ENCODE measurements around the gene RAET1E.
"Not testable (repeated sequence)": the region's sequence is repeated elsewhere in the genome, so short reads cannot be mapped to it uniquely, and the experiment has no call there.

RAET1E gene

DNA sequence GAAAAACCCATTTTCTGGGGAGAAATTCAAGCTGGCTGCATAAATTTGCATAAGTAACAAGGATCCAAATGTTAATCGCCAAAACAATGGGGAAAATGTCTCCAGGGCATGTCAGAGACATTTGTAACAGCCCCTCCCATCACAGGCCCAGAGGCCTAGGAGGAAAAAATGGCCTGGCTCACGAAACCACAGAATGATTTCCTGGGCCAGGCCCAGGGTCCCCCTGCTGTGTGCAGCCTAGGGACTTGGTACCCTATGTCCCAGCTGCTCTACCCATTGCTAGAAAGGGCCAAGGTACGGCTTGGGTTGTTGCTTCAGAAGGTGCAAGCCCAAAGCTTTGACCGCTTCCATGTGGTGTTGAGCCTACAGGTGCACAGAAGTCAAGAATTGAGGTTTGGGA is 10.6 kb upstream of the RAET1E start:
- not testable (repeated sequence) for DNase-seq

DNA sequence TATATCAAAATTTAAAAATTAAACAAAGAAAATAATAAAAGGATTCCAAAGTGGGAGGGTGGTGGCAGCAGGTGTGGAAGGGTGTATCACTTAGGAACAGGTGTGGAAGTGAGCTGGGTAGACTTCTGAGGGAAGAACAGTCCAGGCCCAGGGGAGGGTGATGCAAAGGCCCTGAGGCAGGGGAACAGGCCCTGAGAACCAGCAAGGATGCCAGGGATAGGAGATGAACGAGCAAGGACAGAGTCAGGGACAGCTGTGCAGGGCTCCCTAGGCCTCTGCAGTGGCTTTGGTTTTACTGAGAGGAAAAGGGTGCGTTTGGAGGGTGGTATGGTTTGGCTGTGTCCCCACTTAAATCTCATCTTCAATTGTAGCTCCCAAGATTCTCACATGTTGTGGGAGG is 9.4 kb upstream of the RAET1E start:
- DNase-seq, result no peak

DNA sequence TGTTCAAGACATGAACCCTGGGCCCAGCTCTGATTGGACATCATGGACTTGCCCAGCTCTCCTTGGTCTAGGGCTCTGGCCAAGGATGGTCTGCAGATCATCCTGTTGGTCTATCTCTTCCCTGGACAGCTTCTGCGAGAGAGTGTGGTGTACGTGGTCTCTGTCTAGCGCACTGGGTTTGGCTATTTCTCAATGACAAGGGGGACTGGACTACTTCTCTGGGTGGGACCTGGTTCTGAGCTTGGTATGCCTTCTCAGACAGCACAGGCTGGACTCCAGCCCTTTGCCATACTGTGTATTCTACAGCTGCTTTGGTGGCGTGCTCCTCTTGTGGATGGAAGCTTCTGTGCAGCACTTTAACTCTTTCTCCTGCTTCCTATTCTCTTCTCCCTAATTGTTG is 8.5 kb upstream of the RAET1E start:
- no peak for DNase-seq

DNA sequence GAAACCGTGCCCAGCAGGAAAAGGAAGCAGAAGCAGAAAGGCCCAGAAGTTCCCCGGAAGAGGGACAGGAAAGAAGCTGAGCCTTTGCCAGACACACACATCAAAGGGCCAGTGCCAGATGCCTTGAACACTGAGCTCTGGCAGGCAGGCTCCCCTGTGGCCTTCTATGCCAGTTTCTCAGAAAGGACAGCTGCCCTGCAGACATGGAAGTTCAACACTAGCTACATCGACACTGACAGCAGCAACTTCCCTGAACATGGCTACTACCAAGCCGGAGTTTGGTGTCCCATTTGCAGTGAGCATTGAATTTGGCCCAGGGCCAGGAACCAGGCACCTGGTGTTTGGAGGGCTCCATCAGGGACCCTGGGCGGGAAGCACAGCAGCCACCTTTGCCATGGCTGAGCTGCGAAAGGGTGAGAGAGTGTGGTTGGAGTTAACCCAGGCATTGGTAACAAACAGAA is 8.0 kb upstream of the RAET1E start:
- DNase-seq, result no peak

DNA sequence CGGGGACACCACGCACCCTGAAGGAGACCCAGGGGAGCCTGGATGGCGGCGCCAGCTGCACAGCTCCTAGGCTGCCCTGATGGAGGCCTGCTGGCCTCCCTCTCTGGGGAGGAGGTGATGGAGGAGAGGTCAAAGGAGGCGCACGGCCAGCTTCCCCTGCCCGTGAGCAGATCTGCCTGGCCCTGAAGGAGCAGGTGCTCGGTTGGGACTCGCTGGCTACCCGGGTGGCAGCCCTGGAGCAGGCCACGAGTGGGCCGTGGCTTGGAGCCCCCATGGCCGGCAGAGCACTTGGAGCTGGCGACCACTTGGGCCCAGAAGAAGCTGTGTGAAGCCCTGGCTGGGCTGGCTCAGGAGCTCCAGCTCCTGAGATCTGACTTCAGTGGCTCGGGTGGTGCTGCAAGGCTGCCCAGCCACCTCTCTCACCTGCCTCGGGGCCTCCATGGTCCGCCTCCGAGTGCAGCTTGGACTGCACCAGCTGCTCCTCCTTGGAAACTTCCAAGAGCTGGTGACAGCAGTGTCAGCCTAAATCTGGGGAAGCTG is 7.5 kb upstream of the RAET1E start:
- DNase-seq, result no peak

DNA sequence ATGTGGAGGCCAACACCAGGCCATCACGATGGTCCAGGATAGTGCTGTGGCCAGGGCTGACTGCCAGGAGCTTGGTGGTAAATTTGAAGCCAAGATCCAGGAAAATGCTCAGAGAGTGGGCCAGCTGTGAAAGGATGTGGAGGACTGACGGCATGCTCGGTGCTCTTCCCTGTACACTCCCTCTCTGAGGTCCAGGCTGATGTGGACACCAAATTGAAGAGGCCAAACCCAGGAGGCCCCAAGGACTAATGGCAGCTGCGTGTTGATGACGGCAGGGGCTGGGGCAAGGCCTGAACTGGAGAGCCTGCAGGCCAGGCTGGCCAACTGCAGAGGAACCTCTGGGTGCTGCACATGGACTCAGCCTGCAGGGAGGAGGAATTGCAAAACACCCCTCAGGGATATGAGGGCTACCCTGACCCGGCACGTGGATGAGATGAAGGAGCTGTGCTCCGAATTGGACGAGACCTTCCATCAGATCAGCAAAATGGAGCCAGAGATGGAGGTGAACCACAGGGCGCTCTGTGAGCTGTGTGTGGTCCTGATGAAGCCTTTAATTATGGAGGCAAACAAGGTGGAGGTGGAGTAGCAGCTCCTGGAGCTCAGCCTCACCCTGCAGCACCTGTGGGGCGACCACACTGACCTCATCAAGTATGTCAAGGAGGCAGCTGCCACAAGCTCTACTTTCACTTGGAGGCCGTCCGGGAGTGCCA is 6.9 kb upstream of the RAET1E start:
- no peak for DNase-seq

DNA sequence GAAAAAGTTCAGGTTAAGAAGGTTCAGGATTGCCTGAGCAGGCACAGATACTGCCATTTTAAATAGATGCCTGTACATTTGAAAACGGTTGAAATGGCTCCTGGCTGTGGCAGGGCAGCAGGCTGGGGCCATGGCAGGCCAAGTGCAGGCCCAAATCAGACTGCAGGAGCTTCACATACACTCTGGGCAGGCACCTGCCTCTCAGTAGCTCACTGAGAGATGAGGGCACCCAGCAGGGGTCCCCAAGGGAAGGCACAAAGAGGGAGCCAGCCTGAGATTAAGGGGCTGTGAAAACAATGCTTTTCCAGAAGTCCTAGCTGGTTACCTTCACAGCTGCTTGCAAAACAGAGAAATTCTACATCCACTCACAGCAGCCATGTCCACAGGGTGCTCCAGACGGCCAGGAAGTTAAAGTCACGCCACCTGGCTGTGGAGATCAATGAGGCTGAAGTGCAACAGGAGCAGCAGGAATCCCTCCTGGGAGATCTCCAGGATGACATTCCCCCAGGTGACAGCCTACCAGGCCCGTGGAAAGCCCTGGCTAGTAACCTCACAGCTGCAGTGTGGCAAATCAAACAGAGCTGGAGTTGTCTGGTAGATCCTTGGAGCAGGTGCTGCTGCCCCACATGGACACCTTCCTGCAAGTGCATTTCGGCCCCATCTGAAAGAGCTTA is 6.2 kb upstream of the RAET1E start:
- no peak for DNase-seq

DNA sequence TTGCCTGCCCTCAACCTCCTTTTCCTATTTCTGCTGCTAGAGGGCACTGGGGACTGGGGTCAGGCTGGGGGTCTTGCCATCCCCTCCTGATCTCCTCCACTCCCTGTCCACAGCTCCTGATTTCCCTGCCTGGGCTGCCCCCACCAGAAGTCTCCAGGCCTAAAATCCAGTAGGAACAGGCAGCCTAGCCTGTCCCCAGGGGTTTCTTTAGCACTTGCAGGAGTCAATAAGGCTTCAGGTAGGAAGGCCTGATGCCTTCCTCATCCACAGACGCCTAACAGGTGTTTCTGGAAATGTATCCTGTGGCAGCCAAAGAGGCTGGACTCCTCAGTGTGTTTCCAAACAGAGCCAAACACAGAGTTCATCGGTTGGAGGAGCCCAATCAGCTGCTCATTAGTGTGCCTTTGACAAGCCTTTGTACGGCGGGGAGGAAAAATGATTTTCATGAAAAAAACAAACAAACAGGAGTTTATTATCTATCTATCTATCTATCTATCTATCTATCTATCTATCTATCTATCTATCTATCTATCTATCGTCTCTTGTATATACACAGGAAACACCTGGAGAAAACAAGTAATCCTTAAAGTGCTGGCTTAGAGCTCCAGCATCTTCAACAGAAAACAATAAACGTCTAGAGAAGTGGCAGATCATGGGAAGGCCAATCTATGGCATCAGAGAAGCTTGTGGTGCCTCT is 3.7 kb upstream of the RAET1E start:
- DNase-seq, result no peak

DNA sequence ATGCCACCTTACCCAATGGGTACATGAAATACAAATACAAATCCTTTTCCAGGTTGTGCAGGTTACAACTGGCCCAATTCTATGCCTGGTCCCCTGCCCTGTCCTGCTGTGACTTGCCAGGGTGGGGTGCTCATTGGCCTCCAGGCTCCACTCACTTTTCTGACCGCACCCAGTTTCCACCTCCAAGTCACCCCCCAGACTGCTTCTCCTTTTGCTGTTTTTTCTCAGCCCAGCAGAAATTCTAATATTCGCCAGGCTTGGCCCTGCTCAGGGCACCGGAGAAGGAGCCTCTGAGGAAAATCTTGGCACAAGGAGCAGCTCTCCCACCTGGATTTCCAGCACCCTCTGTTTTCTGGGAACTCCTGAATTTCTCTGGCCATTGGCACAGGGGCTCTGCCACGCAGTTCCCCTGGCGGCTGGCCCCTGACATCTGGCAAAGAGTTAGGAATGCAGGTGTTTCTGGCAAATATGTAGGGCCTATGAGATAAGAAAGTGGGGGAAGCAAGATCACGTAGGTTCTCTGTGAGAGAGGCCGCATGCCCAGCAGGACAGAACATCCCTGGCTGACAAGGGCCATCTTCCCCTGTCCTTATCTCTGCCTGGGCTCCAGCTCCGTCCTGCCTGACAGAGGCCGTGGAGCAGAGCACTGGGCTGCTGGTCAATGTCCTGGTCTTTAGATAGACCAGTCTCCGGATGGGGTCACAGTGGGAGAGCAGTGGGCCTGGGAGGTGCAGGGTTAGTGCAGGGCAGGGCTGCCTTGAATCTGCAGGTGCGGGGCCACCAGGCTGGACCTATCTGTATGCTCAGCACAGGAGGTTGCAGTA is 2.9 kb upstream of the RAET1E start:
- DNase-seq, result no peak

DNA sequence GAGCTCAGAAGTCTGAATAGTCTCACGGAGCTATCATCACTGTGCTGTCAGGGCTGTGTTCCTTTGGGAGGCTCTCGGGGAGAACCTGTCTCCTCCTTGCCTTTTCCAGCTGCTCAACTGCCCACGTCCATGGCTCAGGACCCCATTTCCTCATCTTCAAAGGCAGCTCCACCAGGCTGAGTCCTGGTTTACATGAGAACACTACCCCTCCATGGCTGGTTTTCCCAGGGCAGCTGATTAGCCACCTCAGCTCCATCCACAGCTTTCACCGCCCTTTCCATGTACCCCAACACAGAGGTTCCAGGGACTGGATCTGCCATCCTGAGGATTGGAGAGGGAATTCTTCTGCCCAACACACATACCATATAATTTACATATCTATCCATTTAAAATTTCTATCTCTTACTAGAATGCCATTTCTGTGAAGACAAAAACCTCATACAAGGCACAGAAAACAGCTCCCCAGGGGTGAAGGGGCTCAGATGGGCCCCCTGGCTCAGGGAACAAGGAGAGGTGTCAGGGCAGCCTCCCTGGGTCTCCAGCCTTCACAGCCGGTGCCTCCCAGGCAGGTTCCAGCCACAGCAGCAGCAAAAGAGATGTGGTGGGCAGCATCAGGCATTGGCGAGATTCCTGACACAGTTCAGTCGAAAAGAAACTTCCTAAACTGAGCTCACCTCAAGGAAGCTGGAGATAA is 2.2 kb upstream of the RAET1E start:
- no peak for DNase-seq

DNA sequence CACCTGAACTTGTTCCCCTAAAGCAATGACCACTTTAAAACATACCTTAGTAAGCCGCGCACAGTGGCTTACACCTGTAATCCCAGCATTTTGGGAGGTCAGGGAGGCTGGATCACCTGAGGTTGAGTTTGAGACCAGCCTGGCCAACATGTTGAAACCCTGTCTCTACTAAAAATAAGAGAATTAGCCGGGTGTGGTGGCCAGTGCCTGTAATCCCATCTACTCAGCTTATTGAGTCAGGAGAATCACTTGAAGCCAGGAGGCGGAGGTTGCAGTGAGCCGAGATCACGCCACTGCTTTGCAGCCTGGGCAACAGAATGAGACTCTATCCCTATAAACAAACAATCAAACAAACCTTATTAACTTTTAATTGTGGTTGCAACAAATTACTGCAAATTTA is 1.6 kb upstream of the RAET1E start:
- DNase-seq, result no peak

DNA sequence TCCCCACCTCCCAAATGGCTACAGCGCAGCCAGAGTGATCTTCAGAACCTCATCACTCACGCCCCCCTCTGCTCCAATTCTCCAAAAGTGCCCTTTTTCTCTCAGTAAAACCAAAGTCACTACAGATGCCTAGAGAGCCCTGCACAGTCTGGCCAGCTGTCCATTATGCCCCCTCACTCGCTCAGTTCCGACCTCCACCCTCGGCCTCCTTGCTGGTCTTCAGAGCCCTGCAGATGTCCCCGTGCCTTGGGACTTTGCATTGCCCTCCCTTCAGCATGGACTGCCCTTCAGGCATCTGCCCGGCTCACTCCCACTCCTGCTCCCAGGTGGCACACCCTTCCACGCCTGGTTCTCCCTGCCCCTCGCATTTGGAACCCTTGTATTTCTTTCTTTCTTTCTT is 1.1 kb upstream of the RAET1E start:
- DNase-seq, result no peak

DNA sequence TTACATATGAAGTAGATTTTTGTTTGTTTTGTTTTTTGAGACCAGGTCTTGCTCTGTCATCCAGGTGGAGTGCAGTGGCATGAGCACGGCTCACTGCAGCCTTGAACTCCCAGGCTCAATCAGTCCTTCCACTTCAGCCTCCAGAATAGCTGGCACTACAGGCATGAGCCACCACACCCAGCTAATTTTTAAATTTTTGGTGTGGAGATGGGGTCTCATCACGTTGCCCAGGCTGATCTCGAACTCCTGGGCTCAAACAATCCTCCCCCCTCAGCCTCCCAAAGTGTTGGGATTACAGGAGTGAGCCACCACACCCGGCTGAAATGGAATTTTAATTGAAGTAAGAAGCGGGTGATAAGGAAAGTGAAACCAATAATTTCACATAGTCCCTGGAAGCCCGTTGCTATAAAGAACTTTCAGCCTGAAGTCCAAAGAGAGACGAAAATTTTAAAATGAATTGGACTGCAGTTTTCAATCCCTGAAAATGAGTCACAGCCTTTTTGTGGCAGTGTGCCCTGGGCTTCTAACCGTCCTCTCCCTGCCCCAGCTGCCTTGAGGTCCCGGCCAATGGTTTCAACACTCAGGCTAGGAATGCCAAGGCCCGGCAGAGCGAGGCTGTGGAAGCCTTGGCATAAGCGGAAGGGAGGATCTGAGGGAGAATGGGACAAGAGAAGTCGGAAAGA is 757 bp downstream of the RAET1E start:
- DNase-seq, result no peak

DNA sequence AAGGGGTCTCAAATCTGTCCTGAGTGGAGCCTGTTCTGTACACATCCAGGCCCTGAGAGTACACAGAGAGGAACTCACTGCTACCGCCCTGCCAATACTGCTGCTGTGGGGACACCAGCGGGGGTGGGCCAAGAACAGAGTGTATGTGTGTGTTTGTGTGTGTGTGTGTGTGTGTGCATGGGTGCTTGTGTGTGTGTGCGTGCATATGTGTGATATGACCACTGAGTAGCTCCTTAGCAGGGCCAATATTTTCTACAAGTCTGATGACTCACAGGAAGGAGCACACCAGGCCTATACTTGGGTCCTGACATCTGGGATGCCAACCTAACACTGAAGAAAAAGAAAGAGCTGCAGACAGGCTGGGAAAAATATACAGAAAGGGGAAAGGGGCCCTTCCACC is 1.4 kb downstream of the RAET1E start:
- DNase-seq, result peak; percentile 20

DNA sequence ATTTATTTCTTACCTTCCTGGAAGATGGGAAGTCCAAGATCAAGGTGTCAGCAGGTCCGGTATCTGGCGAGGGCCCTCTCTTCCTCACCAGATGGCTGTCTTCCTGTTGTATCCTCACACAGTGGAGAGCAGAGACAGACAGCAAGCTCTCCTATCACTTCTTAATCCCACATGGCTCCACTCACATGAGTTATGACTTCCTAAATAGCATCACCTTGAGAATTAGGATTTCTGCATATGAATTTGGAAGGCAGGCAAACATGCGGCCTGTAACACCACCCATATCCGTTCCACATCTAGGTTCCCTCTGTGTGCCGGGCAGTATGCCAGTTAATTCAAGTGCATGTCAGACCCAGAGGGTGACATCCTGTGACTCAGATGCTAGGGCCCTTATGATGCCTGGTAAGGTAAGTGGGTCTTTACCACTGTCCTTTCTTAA is 2.1 kb downstream of the RAET1E start:
- peak; percentile 91 for DNase-seq

DNA sequence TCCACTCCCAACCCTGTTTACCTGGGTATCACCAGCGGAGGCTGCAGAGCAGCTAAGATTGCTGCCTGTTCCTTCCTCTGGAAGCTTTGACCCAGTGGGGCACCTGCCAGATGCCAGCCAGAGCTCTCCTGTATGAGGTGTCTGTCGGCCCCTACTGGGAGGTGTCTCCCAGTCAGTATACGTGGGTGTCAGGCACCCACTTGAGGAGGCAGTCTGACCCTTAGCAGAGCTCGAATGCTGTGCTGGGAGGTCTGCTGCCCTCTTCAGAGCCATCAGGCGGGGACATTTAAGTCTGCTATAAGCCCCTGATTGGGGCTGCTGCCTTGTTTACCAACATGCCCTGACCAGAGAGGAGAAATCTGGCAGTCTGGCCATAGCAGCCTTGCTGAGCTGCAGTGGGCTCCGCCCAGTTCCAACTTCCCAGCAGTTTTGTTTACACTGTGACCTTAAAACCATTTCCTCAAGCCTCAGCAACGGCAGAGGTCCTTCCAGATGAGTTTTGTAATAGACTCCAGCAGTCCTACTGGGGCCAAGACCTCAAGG is 2.8 kb downstream of the RAET1E start:
- DNase-seq, result peak; percentile 15

DNA sequence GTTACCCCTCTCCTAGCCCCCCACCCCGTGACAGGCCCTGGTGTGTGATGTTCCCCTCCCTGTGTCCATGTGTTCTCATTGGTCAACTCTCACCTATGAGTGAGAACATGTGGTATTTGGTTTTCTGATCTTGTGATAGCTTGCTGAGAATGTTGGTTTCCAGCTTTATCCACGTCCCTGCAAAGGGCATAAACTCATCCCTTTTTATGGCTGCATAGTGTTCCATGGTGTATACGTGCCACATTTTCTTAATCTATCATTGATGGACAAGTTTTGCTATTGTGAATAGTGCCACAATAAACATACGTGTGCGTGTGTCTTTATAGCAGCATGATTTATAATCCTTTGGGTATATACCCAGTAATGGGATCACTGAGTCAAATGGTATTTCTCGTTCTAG is 6.0 kb downstream of the RAET1E start:
- DNase-seq, result not testable (repeated sequence)

DNA sequence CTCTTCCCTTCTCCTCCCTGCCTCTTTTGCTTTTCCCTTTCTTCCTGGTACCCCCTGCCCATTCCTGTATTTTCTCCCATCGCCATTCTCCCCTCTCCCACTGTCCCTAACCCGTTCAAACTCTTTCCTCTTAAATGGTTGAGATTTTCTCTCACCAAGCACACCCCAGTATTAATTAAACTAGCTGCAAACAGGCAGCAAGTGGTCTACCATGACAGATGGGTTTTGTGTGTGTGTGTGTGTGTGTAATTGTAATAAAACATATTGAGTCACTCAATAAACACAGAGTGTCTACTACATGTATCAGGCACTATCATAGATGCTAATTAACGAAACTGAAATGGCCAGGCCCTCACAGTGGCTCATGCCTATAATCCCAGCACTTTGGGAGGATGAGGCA is 6.7 kb downstream of the RAET1E start:
- no peak for DNase-seq

DNA sequence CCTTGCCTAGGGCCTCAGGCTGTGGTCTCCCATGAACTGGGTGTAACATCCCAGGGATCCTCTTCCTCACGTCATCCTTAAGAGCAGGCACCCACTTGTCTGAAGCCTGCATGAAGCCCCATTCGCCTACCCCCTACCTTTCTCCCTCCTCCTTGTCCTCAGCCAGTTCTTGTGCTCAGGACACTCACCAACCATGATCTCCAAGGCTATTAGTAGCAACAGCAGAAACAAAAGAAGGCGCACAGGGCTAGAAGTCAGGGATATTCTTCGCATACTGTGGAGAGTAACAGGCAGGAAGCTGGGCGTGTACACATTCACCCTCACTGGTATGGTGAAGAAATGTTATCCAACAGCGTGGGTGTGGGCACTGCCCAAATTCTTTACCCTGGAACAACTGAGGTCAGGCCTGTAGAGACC is 7.3 kb downstream of the RAET1E start:
- peak; percentile 44 for DNase-seq

DNA sequence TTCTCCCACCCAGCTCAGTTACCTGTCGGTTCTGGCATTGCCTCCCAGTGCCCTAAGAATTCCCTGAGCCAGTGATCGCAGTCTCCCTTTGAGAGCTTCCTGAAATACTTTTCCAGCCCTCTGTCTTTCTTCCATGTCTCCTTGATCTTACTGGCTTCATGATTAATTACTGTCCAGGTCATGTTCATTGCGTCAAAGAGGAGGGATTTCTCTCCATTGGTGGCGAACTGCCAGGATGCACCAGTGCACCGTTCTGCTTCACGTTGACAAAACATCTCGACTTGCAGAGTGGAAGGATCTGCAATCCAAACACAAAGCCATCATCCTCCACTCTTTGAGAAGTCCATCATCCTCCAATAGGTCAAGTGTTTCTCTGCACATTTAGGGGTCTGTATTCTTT is 8.6 kb downstream of the RAET1E start:
- no peak for DNase-seq

DNA sequence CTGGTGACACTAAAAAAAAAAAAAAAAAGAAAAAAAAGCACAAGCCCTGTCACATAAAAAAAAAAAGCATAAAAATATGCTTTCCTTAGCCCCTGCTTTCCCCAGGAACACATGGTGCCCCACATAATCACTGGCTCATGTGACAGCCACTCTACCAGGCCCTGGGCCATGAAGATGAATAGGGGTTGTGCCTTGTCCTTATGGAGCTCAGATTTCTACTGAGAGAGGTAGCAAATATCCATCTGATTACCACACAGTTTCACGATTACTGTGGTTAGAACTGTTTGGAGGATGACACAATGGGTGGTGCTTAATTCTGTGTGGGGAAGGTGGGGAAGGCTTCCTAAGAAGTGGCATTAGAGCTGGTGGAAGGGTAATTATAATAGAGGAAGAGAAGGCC is 9.3 kb downstream of the RAET1E start:
- DNase-seq, result no peak
